WERI-Rb-1 (cell line): ENCODE data around the gene BMP6.

Experiments used
- DNase-seq: peaks from one replicate; pipeline ENCODE4 v3.0.0-alpha.2; 2020
- H3K27ac ChIP-seq: fragments of 250-450 bp; sonication (Bioruptor Pico); 2 replicates; pipeline ENCODE4 v1.5.1; 2020; ENCODE audit warnings: mild to moderate bottlenecking, moderate library complexity
- H3K27me3 ChIP-seq: fragments of 250-450 bp; sonication (Bioruptor Pico); 2 replicates; pipeline ENCODE4 v1.5.1; 2021; ENCODE audit warnings: mild to moderate bottlenecking, low read depth, moderate library complexity; ENCODE audit not compliant: insufficient read depth, severe bottlenecking
- H3K36me3 ChIP-seq: fragments of 250-450 bp; sonication (Bioruptor Pico); 2 replicates; pipeline ENCODE4 v1.5.1; 2020; ENCODE audit warnings: mild to moderate bottlenecking, moderate library complexity
- H3K4me3 ChIP-seq: 2 replicates; pipeline ENCODE4 v1.5.1; 2011; ENCODE audit warnings: low read depth, mild to moderate bottlenecking, control low read depth, low read length
- H3K9me3 ChIP-seq: fragments of 250-450 bp; sonication (Bioruptor Pico); 2 replicates; pipeline ENCODE4 v1.5.1; 2021; ENCODE audit warnings: mild to moderate bottlenecking, moderate library complexity; ENCODE audit not compliant: severe bottlenecking
- CTCF ChIP-seq: IDR thresholded peaks from 2 replicates; pipeline ENCODE4 v1.5.1; 2011; ENCODE audit warnings: low read depth, mild to moderate bottlenecking, control low read depth, inconsistent platforms, low read length

BMP6 gene

GRCh38 chr6:7825986-7826385, 100.1 kb downstream of the BMP6 start:
- peaks cover 7% of the 10 kb centered on the region for H3K9me3 ChIP-seq
- no peak overlapping the region for H3K4me3 ChIP-seq
- no peaks in the 10 kb centered on the region for H3K36me3 ChIP-seq

GRCh38 chr6:7827142-7827541, 101.2 kb downstream of the BMP6 start:
- Histone ChIP-seq H3K4me3 (no peak overlapping the region), H3K27me3 (peaks cover 62% of the 10 kb centered on the region), H3K27ac (no peak overlapping the region), H3K36me3 (no peaks in the 10 kb centered on the region), H3K9me3 (peaks cover 7% of the 10 kb centered on the region)
- no peak for TF ChIP-seq CTCF
- DNase-seq: no peak

More at GRCh38 chr6:7825986-7826385, 100.1 kb downstream of the BMP6 start:
- TF ChIP-seq CTCF: no peak
- no peak for DNase-seq
- Histone ChIP-seq H3K27ac (no peak overlapping the region), H3K27me3 (peaks cover 56% of the 10 kb centered on the region)

- no peak for DNase-seq
- H3K9me3 ChIP-seq: peaks cover 7% of the 10 kb centered on the region
- H3K27me3 ChIP-seq: peaks cover 66% of the 10 kb centered on the region
- no peaks in the 10 kb centered on the region for H3K36me3 ChIP-seq
- no peak overlapping the region for H3K27ac ChIP-seq
- TF ChIP-seq CTCF: no peak
- H3K4me3 ChIP-seq: no peak overlapping the region
These were observed 102.2 kb downstream of the BMP6 start for GRCh38 chr6:7828124-7828523.

GRCh38 chr6:7832904-7833750, 107.2 kb downstream of the BMP6 start:
- Histone ChIP-seq H3K4me3 (no peak overlapping the region), H3K27me3 (peaks cover 35% of the 10 kb centered on the region), H3K9me3 (no peaks in the 10 kb centered on the region), H3K27ac (no peak overlapping the region), H3K36me3 (no peaks in the 10 kb centered on the region)
- no peak for DNase-seq
- no peak for TF ChIP-seq CTCF

- no peak for DNase-seq
- H3K27me3 ChIP-seq: peaks cover 31% of the 10 kb centered on the region
- no peaks in the 10 kb centered on the region for H3K9me3 ChIP-seq
- TF ChIP-seq CTCF: no peak
- H3K36me3 ChIP-seq: no peaks in the 10 kb centered on the region
- H3K4me3 ChIP-seq: no peak overlapping the region
- no peak overlapping the region for H3K27ac ChIP-seq
These were observed 107.8 kb downstream of the BMP6 start for GRCh38 chr6:7833751-7834070.
